HUES64 (cell line): ENCODE data around the gene SPATA31E1. TPM values are rescaled to one million over a fixed set of nuclear protein-coding genes. Genes with fewer than 3 reads are reported as not detected.
"Not testable (repeated sequence)": the region's sequence is repeated elsewhere in the genome, so short reads cannot be mapped to it uniquely, and the experiment has no call there.

Source experiments
- H3K27ac ChIP-seq: 2 replicates; pipeline ENCODE4 v1.7.0; 2013; ENCODE audit warnings: low read depth, low read length, inconsistent platforms
- H3K27me3 ChIP-seq: 2 replicates; pipeline ENCODE4 v1.6.1; 2013; ENCODE audit warnings: mild to moderate bottlenecking, low read length; ENCODE audit not compliant: insufficient read depth
- H3K36me3 ChIP-seq: 2 replicates; pipeline ENCODE4 v1.6.1; 2013; ENCODE audit warnings: mild to moderate bottlenecking, low read length; ENCODE audit not compliant: insufficient read depth
- H3K4me1 ChIP-seq: 2 replicates; pipeline ENCODE4 v1.6.1; 2013; ENCODE audit warnings: mild to moderate bottlenecking, low read length, moderate library complexity; ENCODE audit not compliant: insufficient read depth
- H3K4me3 ChIP-seq: 2 replicates; pipeline ENCODE4 v1.5.1; 2013; ENCODE audit warnings: mild to moderate bottlenecking, low read length, moderate library complexity
- H3K9ac ChIP-seq: 2 replicates; pipeline ENCODE4 v1.6.1; 2013; ENCODE audit warnings: mild to moderate bottlenecking, low read depth, low read length
- H3K9me3 ChIP-seq: 2 replicates; pipeline ENCODE4 v1.6.1; 2013; ENCODE audit warnings: low read depth, low read length; ENCODE audit not compliant: insufficient read depth
- WGBS: fragments of 150-250, 120-280 bp; methylation state at CpG from one replicate; pipeline ENCODE4 v1.1.7; 2013; ENCODE audit warnings: missing lambda C conversion rate; 5-methylcytosine and 5-hydroxymethylcytosine counted together
- polyA plus RNA-seq, 2 experiments: library from polyadenylated mRNA; stranded (reverse); fragments of 50-300 nt; gene quantifications; one replicate each; pipeline ENCODE4 v1.2.3, GENCODE V29; 2013

The SPATA31E1 gene
- polyA plus RNA-seq (2013, experiment 1 of 2) = not detected
- not detected for polyA plus RNA-seq (2013, experiment 2 of 2)

DNA sequence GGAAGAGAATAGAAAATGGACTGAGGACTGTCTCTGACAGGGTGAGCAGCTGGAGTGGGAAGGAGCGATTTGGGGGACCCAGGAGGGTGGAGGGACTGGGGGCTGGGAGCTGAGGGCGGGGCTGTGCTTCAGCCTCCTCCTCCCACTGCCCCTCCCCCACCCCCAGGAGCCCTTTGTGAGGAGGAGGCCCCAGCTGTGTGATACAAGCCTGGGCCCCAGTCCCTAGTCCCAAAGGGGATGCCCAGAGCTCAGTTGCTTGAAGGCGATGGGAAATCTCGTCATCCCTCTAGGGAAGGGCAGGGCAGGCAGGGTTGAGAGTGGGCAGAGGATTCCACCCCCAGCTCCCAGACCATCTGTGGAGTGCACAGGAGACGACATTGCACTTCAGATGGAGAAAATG lies at the start of gene SPATA31E1:
Gene SPATA31E1, plus strand, starts transcription at position 251 of the 400 bp plus-strand sequence. Its CDS starts 15 bp downstream, at position 266.
- peaks cover 11% of the 10 kb centered on the region for H3K4me1 ChIP-seq
- H3K4me3 ChIP-seq = no peak within 1 kb of the TSS
- whole genome bisulfite sequencing = 70% methylated on average over 4 of the region's 5 CpGs

GRCh38 chr9:87834357-87834756 lies 48.3 kb upstream of the SPATA31E1 start:
- H3K27ac ChIP-seq = no peak overlapping the region
- 56% methylated on average over 14 of the region's 14 CpGs for WGBS
- no peak overlapping the region for H3K4me3 ChIP-seq
- no peaks in the 10 kb centered on the region for H3K9me3 ChIP-seq
- peaks cover 8% of the 10 kb centered on the region for H3K4me1 ChIP-seq
- H3K36me3 ChIP-seq = no peaks in the 10 kb centered on the region
- no peaks in the 10 kb centered on the region for H3K27me3 ChIP-seq
- no peak overlapping the region for H3K9ac ChIP-seq

More for the DNA sequence above, at the start of gene SPATA31E1:
- Histone ChIP-seq H3K9me3 (no peaks in the 10 kb centered on the region), H3K27me3 (no peaks in the 10 kb centered on the region), H3K27ac (no peak within 1 kb of the TSS), H3K36me3 (no peaks in the 10 kb centered on the region), H3K9ac (no peak within 1 kb of the TSS)

- WGBS = 92% methylated on average over 5 of the region's 5 CpGs
Measured at GRCh38 chr9:87836536-87836935, 46.1 kb upstream of the SPATA31E1 start.

GRCh38 chr9:87836951-87837705 lies 45.5 kb upstream of the SPATA31E1 start:
- 95% methylated on average over 7 of the region's 7 CpGs for WGBS
- no peak overlapping the region for H3K4me3 ChIP-seq

More at GRCh38 chr9:87836536-87836935, 46.1 kb upstream of the SPATA31E1 start:
- H3K9me3 ChIP-seq = peaks cover 3% of the 10 kb centered on the region; the same call in 1 of the 2 replicates
- H3K4me3 ChIP-seq = no peak overlapping the region
- H3K4me1 ChIP-seq = 0 out of 2 replicates have a peak, but pooled peaks cover 2% of the 10 kb centered on the region
- H3K36me3 ChIP-seq = no peaks in the 10 kb centered on the region
- H3K9ac ChIP-seq = no peak overlapping the region
- H3K27ac ChIP-seq = no peak overlapping the region
- no peaks in the 10 kb centered on the region for H3K27me3 ChIP-seq

GRCh38 chr9:87840134-87840533 lies 42.5 kb upstream of the SPATA31E1 start:
- Histone ChIP-seq H3K27ac (no peak overlapping the region), H3K4me3 (no peak overlapping the region), H3K9me3 (peaks cover 3% of the 10 kb centered on the region; the same call in 1 of the 2 replicates), H3K36me3 (no peaks in the 10 kb centered on the region), H3K4me1 (no peaks in the 10 kb centered on the region), H3K9ac (no peak overlapping the region), H3K27me3 (no peaks in the 10 kb centered on the region)
- WGBS = 100% methylated on average over 1 of the region's 1 CpG

More at GRCh38 chr9:87836951-87837705, 45.5 kb upstream of the SPATA31E1 start:
- 0 out of 2 replicates have a peak, but pooled peaks cover 2% of the 10 kb centered on the region for H3K4me1 ChIP-seq
- H3K27ac ChIP-seq = no peak overlapping the region
- H3K9ac ChIP-seq = no peak overlapping the region
- peaks cover 3% of the 10 kb centered on the region; the same call in 1 of the 2 replicates for H3K9me3 ChIP-seq
- no peaks in the 10 kb centered on the region for H3K36me3 ChIP-seq
- H3K27me3 ChIP-seq = no peaks in the 10 kb centered on the region

DNA sequence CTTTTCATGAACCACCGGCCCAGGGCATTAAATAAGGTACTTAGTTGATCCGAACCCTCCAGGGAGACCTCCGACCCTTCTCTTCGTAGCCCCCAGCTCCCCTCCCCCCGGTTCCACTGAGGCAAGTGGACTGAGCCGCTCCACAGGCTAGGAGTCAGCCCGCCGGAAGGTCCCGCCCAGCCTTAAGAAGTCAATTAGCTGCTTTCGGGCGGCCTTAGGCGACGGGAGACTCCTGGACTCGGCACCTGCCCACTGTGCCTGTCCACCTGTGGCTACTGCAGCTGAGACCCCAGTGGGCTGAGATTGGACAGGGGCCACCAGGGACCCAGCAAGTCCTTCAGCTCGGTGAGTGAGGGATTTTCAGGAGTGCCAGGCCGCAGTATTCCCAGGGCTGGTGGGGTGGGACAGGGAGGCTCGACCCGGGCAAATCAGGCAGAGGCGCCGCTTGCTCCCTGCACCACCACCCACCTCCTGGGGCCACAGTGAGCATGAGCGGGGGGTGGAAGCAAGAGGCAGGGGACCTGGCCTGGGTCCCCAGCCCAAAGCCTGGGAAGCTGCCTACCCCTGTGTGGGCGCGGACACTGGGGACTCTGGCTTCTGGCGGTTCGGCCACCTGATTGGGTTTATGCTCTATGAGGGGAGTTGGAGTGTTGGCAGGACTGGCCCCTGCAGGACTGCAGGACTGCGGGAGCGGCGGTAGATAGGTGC lies 39.6 kb upstream of the SPATA31E1 start:
- 95% methylated on average over 28 of the region's 28 CpGs for WGBS

GRCh38 chr9:87844506-87844905 lies 38.2 kb upstream of the SPATA31E1 start:
- Histone ChIP-seq H3K4me3 (no peak overlapping the region), H3K9ac (no peak overlapping the region), H3K27me3 (no peaks in the 10 kb centered on the region), H3K9me3 (peaks cover 3% of the 10 kb centered on the region; the same call in 1 of the 2 replicates), H3K27ac (no peak overlapping the region), H3K4me1 (no peaks in the 10 kb centered on the region), H3K36me3 (no peaks in the 10 kb centered on the region)
- WGBS = 84% methylated on average over 2 of the region's 2 CpGs

More for the DNA sequence above, 39.6 kb upstream of the SPATA31E1 start:
- no peaks in the 10 kb centered on the region for H3K27me3 ChIP-seq
- H3K4me3 ChIP-seq = no peak overlapping the region
- no peaks in the 10 kb centered on the region for H3K4me1 ChIP-seq
- H3K9me3 ChIP-seq = peaks cover 3% of the 10 kb centered on the region; the same call in 1 of the 2 replicates
- no peaks in the 10 kb centered on the region for H3K36me3 ChIP-seq
- no peak overlapping the region for H3K9ac ChIP-seq
- H3K27ac ChIP-seq = no peak overlapping the region

DNA sequence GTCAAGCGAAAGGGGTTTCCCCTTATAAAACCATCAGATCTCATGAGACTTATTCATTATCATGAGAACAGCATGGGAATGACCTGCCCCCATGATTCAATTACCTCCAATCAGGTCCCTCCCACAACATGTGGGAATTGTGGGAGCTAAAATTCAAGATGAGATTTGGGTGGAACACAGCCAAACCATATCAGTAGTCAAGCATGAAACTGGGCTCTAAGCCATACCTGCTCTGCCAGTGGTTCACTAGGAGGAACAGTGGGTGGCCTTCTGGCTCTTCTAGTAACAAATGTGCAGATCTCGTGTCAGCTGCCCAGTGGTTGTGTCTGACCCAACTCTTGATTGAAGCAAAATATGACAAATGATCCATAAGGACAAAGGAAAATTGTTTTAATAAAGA lies 34.9 kb upstream of the SPATA31E1 start:
- H3K9ac ChIP-seq, H3K4me1 ChIP-seq, H3K9me3 ChIP-seq, H3K4me3 ChIP-seq, H3K36me3 ChIP-seq, H3K27ac ChIP-seq, H3K27me3 ChIP-seq: not testable (repeated sequence)
- WGBS = 91% methylated on average over 1 of the region's 2 CpGs

DNA sequence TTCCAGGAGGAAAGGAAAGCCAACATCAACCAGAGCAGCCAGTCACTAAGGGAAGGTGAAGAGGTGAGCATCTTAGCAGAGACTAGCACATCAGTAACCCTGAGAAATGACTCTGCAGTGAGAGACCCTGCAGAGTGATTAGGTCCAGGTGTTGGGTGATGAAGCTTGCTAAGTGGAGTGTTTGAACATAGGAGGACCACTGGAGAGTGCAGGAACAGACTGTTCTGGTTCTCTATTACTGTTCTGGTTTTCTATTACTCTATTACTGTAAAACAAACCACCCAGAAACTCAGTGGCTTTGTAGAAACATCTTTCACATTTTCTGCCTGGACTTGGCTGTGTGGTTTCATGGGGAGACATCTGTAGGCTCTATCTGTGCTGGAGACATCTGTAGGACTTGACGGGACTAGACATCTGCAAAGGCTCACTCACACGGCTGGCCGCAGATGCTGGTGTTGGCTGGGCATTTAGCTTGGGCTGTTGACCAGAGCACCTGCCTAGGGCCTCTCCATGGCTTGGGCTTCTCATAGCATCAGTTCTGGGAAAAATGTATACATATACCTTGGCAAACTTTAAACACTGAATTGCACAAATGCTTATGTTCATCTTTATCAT lies 33.4 kb upstream of the SPATA31E1 start:
- 92% methylated on average over 3 of the region's 3 CpGs for WGBS
- Histone ChIP-seq H3K9ac (no peak overlapping the region), H3K27ac (no peak overlapping the region), H3K9me3 (no peaks in the 10 kb centered on the region), H3K36me3 (no peaks in the 10 kb centered on the region), H3K27me3 (no peaks in the 10 kb centered on the region), H3K4me1 (no peaks in the 10 kb centered on the region), H3K4me3 (no peak overlapping the region)

DNA sequence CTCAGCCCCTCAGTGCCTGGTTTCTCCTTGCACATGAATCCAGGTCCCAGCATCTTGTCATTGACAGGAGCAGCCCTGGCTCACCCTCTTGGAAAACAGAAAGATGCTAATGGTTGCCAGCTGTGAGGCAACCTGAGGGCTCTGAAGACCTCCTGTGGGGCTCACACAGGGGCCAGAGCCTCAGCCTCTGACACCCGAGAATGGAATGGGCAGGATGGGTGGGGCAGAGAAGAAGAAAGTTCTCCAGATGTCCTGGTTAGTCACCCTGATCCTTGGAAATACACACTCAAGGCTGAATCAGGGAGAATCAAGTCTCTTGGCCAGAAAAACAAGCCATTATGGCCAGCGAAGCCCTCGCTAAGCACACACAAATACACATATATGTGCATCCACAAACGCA lies 32.3 kb upstream of the SPATA31E1 start:
- H3K27me3 ChIP-seq = no peaks in the 10 kb centered on the region
- no peaks in the 10 kb centered on the region for H3K9me3 ChIP-seq
- no peak overlapping the region for H3K9ac ChIP-seq
- no peaks in the 10 kb centered on the region for H3K36me3 ChIP-seq
- H3K4me3 ChIP-seq = no peak overlapping the region
- no peak overlapping the region for H3K27ac ChIP-seq
- no peaks in the 10 kb centered on the region for H3K4me1 ChIP-seq
- WGBS = 90% methylated on average over 4 of the region's 4 CpGs

DNA sequence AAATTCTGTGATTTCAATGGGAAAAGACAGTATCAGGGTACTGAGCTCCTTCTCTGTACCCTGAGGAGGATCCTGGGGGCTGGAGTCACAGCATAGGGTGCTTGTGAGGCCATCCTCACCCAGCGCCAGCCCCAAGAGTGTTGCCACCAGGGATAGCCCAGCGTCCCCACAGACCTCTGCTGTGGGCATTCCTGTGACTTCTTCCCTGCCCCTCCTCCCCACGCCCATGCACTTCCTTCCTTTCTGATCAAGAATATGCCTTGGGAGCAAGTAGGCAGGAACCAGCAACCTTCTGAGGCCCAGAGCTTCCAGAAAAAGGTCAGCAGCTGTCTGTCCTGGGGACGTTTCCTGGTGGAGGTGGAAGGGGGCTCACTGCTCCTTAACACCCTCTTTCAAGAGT lies 31.5 kb upstream of the SPATA31E1 start:
- H3K4me3 ChIP-seq, H3K9ac ChIP-seq, H3K36me3 ChIP-seq, H3K27ac ChIP-seq, H3K9me3 ChIP-seq, H3K4me1 ChIP-seq, H3K27me3 ChIP-seq: not testable (repeated sequence)
- WGBS = 90% methylated on average over 4 of the region's 4 CpGs
